ENCODE measurements around the gene TRAF3IP3.

DNA sequence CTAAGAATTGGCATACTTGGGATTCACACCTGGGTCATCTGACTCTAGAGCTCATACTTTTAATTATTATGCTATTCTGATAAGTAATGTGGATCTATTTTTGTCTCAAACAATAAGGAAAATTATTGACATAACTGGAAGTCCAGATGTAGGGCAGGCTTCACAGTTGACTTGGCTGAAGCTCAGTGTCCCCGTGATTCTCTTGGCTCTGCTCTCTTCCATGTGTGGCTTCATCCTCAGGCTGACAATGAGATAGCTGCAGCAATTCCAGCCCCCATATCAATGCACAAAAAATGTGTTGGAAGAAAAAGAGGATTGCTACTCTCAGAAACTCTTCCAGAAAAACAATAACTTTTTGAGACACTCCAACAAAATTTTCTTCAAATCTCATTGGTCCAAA is 27.4 kb upstream of the TRAF3IP3 start:
- no peak for TF ChIP-seq RAD21 (CRISPR knock-in tag; IDR thresholded peaks at IDR 0.05)
- TF ChIP-seq JUND (CRISPR knock-in tag; IDR thresholded peaks at IDR 0.05) = no peak
- TF ChIP-seq LCORL (IDR thresholded peaks at IDR 0.05) = no peak
- TF ChIP-seq LCORL (CRISPR knock-in tag; IDR thresholded peaks at IDR 0.05) = no peak
- TF ChIP-seq, protein P1, sequence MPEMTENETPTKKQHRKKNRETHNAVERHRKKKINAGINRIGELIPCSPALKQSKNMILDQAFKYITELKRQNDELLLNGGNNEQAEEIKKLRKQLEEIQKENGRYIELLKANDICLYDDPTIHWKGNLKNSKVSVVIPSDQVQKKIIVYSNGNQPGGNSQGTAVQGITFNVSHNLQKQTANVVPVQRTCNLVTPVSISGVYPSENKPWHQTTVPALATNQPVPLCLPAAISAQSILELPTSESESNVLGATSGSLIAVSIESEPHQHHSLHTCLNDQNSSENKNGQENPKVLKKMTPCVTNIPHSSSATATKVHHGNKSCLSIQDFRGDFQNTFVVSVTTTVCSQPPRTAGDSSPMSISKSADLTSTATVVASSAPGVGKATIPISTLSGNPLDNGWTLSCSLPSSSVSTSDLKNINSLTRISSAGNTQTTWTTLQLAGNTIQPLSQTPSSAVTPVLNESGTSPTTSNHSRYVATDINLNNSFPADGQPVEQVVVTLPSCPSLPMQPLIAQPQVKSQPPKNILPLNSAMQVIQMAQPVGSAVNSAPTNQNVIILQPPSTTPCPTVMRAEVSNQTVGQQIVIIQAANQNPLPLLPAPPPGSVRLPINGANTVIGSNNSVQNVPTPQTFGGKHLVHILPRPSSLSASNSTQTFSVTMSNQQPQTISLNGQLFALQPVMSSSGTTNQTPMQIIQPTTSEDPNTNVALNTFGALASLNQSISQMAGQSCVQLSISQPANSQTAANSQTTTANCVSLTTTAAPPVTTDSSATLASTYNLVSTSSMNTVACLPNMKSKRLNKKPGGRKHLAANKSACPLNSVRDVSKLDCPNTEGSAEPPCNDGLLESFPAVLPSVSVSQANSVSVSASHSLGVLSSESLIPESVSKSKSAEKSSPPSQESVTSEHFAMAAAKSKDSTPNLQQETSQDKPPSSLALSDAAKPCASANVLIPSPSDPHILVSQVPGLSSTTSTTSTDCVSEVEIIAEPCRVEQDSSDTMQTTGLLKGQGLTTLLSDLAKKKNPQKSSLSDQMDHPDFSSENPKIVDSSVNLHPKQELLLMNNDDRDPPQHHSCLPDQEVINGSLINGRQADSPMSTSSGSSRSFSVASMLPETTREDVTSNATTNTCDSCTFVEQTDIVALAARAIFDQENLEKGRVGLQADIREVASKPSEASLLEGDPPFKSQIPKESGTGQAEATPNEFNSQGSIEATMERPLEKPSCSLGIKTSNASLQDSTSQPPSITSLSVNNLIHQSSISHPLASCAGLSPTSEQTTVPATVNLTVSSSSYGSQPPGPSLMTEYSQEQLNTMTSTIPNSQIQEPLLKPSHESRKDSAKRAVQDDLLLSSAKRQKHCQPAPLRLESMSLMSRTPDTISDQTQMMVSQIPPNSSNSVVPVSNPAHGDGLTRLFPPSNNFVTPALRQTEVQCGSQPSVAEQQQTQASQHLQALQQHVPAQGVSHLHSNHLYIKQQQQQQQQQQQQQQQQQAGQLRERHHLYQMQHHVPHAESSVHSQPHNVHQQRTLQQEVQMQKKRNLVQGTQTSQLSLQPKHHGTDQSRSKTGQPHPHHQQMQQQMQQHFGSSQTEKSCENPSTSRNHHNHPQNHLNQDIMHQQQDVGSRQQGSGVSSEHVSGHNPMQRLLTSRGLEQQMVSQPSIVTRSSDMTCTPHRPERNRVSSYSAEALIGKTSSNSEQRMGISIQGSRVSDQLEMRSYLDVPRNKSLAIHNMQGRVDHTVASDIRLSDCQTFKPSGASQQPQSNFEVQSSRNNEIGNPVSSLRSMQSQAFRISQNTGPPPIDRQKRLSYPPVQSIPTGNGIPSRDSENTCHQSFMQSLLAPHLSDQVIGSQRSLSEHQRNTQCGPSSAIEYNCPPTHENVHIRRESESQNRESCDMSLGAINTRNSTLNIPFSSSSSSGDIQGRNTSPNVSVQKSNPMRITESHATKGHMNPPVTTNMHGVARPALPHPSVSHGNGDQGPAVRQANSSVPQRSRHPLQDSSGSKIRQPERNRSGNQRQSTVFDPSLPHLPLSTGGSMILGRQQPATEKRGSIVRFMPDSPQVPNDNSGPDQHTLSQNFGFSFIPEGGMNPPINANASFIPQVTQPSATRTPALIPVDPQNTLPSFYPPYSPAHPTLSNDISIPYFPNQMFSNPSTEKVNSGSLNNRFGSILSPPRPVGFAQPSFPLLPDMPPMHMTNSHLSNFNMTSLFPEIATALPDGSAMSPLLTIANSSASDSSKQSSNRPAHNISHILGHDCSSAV (CRISPR knock-in tag; IDR thresholded peaks at IDR 0.05; ENCODE audit: borderline replicate concordance) = no peak
- TF ChIP-seq, protein P2, sequence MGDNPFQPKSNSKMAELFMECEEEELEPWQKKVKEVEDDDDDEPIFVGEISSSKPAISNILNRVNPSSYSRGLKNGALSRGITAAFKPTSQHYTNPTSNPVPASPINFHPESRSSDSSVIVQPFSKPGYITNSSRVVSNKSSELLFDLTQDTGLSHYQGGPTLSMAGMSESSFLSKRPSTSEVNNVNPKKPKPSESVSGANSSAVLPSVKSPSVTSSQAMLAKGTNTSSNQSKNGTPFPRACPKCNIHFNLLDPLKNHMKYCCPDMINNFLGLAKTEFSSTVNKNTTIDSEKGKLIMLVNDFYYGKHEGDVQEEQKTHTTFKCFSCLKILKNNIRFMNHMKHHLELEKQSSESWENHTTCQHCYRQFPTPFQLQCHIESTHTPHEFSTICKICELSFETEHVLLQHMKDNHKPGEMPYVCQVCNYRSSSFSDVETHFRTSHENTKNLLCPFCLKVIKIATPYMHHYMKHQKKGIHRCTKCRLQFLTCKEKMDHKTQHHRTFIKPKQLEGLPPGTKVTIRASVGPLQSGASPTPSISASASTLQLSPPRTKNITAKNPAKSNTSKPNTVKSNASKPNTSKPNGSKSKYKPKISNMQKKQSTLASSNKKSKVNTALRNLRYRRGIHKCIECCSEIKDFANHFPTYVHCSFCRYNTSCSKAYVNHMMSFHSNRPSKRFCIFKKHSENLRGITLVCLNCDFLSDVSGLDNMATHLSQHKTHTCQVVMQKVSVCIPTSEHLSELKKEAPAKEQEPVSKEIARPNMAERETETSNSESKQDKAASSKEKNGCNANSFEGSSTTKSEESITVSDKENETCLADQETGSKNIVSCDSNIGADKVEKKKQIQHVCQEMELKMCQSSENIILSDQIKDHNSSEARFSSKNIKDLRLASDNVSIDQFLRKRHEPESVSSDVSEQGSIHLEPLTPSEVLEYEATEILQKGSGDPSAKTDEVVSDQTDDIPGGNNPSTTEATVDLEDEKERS (CRISPR knock-in tag; IDR thresholded peaks at IDR 0.05) = no peak
- no peak for TF ChIP-seq POLR2A (IDR thresholded peaks at IDR 0.05; ENCODE audit: insufficient read depth in 1 of 2, low read depth in 2 of 2, low read length in 2 of 2)
- TF ChIP-seq NONO (IDR thresholded peaks at IDR 0.05) = no peak
- TF ChIP-seq NONO (CRISPR knock-in tag; conservative IDR thresholded peaks at IDR 0.05) = no peak

Data from HepG2 (cell line).